Measurements from ENCODE around the gene USP6.

GRCh38 chr17:5138616-5139457 is 23.0 kb downstream of the USP6 start:
- TF ChIP-seq CTCF (IDR thresholded peaks at IDR 0.05): no peak
- no peak for TF ChIP-seq JUNB (IDR thresholded peaks at IDR 0.05)
- no peak for TF ChIP-seq CEBPB (IDR thresholded peaks at IDR 0.05)
- no peak for TF ChIP-seq POLR2AphosphoS2 (conservative IDR thresholded peaks at IDR 0.05; ENCODE audit: low read length)
- no peak for TF ChIP-seq REST (IDR thresholded peaks at IDR 0.05)
- TF ChIP-seq ZFP36 (IDR thresholded peaks at IDR 0.05; ENCODE audit: borderline replicate concordance, partially characterized antibody): no peak
- TF ChIP-seq RNF2 (IDR thresholded peaks at IDR 0.05; ENCODE audit: borderline replicate concordance, low read depth): no peak
